ENCODE measurements around the gene PARK7. TPM values are rescaled to one million over a fixed set of nuclear protein-coding genes. Genes with fewer than 3 reads are reported as not detected.

PARK7 gene
- polyA plus RNA-seq (2011; rRNA removed): 403 and 479 TPM in 2 replicates
- polyA minus RNA-seq (2011; rRNA and poly(A)+ RNA removed): 107 and 112 TPM in 2 replicates

GRCh38 chr1:7961216-7962013 lies at the start of gene PARK7:
Gene PARK7, plus strand, starts transcription at chr1:7961711. Its CDS starts 1,075 bp downstream, at chr1:7962786.
- TF ChIP-seq CTCF (IDR thresholded peaks at IDR 0.05; ENCODE audit: low read depth, low read length): peak; percentile 64
- peak; percentile 99 for DNase-seq (ENCODE audit: low read depth, low spot score)
- Histone ChIP-seq H3K27ac (ENCODE audit: low read depth, low read length) (peak within 1 kb of the TSS; percentile 85), H3K27me3 (ENCODE audit: control insufficient read depth, insufficient read depth, low read length) (no peaks in the 10 kb centered on the region), H3K4me3 (ENCODE audit: low read depth, low read length) (peak within 1 kb of the TSS; percentile 90), H3K9me3 (ENCODE audit: control insufficient read depth, insufficient read depth, low read length) (no peaks in the 10 kb centered on the region)
- CTCF ChIA-PET: no interaction called here
- POLR2A ChIA-PET: interaction anchor here (0.6 to 1.0 kb wide), 3 partner anchors 20 to 382 kb away, joined by 3 to 4 read pairs (median 4); partner anchors contain the start of gene TNFRSF9

GRCh38 chr1:7912145-7912544 lies 49.4 kb upstream of the PARK7 start:
- DNase-seq (ENCODE audit: low read depth, low spot score): no peak
- no peaks in the 10 kb centered on the region for H3K9me3 ChIP-seq (ENCODE audit: control insufficient read depth, insufficient read depth, low read length)
- CTCF ChIA-PET: interaction anchor here (1.1 kb wide), 1 partner anchor 160 kb away, joined by 3 read pairs; no protein-coding TSS in a partner anchor
- peaks cover 2% of the 10 kb centered on the region for H3K27me3 ChIP-seq (ENCODE audit: control insufficient read depth, insufficient read depth, low read length)
- H3K4me3 ChIP-seq (ENCODE audit: low read depth, low read length): no peak overlapping the region
- POLR2A ChIA-PET: no interaction called here
- TF ChIP-seq CTCF (IDR thresholded peaks at IDR 0.05; ENCODE audit: low read depth, low read length): no peak
- no peak overlapping the region for H3K27ac ChIP-seq (ENCODE audit: low read depth, low read length)

- Histone ChIP-seq H3K27me3 (ENCODE audit: control insufficient read depth, insufficient read depth, low read length) (peaks cover 2% of the 10 kb centered on the region), H3K4me3 (ENCODE audit: low read depth, low read length) (no peak overlapping the region), H3K9me3 (ENCODE audit: control insufficient read depth, insufficient read depth, low read length) (no peaks in the 10 kb centered on the region), H3K27ac (ENCODE audit: low read depth, low read length) (no peak overlapping the region)
- TF ChIP-seq CTCF (IDR thresholded peaks at IDR 0.05; ENCODE audit: low read depth, low read length): no peak
- ChIA-PET POLR2A (no interaction called here), CTCF (interaction anchor here (0.6 to 1.2 kb wide), 4 partner anchors 10 to 266 kb away, joined by 3 to 4 read pairs (median 4); no protein-coding TSS in a partner anchor)
- DNase-seq (ENCODE audit: low read depth, low spot score): no peak
Observed at GRCh38 chr1:7912743-7913557, 48.6 kb upstream of the PARK7 start.

- Histone ChIP-seq H3K4me3 (ENCODE audit: low read depth, low read length) (no peak overlapping the region), H3K9me3 (ENCODE audit: control insufficient read depth, insufficient read depth, low read length) (no peaks in the 10 kb centered on the region), H3K27me3 (ENCODE audit: control insufficient read depth, insufficient read depth, low read length) (peaks cover 2% of the 10 kb centered on the region), H3K27ac (ENCODE audit: low read depth, low read length) (no peak overlapping the region)
- ChIA-PET POLR2A (interaction anchor here (0.6 kb wide), 1 partner anchor 22 kb away, joined by 4 read pairs; no protein-coding TSS in a partner anchor), CTCF (interaction anchor here (0.7 kb wide), 2 partner anchors 42 to 248 kb away, joined by 3 read pairs; no protein-coding TSS in a partner anchor)
- TF ChIP-seq CTCF (IDR thresholded peaks at IDR 0.05; ENCODE audit: low read depth, low read length): no peak
- no peak for DNase-seq (ENCODE audit: low read depth, low spot score)
Observed at GRCh38 chr1:7915826-7916500, 45.5 kb upstream of the PARK7 start.

All from AG04450 (cell line).